Measurements from ENCODE around the gene CTNND2.

CTNND2 gene

DNA sequence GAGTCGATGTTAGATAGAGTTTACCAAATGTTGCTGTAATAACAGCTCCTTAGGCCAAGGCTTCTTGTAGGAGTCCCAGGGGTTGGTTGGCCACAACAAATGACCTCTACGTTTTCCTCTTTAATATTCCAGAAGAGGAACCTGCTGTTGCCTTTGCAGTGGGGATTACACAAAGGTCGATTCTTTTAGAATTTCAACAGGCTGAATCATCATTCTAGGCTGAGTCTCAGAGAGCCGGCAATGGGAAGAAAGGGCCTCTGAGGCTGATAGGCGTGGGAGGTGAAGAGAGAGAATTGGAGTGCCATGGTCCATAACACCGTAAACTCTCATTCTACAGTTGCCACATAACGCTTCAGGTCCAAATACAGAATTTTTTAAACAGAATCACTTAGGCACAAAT, 737.3 kb downstream of the CTNND2 start:
- DNase-seq (ENCODE audit: low spot score), result no peak

DNA sequence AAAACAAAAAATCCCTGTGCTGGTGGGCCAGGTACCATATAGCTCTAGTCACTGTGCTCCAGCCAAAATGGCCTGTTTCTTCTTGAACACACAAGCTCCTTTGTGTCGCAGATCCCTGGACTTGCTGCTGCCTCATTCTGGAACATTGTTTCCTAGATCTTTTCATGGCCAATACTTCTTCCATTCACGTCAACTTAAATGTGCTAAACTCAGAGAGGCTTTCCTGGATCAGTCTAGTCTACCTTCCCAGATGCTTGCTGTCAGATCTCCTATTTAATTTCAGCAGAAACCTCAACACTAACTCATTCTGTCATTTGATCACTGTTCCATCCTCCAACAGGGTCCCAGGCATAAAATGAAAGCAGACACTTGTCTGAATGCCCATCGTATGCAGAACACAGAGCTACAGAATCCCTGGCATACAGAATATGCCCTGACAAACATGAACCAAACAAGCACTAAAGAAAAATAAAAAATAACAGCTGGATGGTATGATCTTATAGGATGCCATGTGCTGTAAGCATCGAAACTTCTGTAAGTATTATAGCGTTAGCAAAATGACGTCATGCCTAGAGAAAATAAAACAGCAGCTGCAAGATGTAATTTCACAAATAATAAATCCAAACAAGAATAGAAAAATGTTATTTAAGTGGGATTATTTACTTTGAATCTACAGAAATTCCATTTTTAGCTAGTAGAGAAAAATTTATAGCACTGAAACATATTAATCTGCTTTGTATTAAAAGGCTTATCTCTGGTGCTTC, 739.5 kb downstream of the CTNND2 start:
- no peak for DNase-seq (ENCODE audit: low spot score)

DNA sequence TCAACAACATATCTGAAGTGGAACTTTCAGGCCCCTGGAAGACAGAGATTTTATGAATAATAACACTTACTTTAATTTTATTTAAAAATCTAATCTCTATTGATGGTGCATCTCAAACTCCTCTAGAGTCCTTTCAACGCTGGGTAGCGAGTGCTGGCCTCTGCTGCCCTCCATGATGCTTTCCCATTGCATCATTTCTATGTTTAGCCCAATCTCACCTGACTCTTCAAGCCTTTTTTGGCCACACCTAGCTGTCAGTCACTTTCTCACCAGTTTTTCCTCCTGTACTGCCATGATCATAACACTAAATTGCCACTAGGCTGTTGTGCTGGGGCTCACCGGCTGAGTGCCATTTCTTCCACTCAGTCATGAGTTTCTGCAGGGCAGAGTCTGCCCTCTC, 747.1 kb downstream of the CTNND2 start:
- DNase-seq (ENCODE audit: low spot score), result no peak

DNA sequence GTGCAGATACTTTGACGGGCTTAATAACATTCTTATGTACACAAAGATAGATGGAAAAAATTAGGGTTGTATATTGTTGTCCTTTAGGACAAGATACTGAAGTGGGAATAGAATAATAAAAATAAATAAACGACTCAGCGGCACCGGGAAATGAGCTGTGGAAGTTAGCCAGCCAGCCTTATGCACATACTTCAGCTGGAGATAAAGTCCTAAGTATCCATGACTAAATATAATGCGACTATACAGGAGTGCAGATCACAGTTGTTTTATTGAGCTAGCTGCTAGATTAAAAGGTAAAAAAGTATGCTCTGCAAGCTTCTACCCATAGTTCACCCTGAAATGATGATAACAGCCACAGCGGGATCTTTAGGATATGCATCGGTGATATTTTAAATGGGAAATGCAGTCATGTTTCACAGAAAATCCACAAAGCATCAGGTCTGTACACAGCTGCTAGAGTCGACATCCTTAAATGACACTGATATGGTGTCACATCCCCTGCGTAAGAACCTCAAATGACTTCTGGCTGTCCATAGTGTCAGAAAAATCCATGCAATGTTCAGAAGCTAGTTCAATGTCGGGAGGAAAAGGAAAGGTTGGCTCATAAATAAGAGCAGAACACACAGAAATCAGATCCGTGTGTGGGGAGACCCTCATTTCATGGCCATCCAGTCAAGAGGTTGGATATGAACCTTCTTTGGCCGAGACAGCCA, 750.4 kb downstream of the CTNND2 start:
- DNase-seq (ENCODE audit: low spot score), result no peak

DNA sequence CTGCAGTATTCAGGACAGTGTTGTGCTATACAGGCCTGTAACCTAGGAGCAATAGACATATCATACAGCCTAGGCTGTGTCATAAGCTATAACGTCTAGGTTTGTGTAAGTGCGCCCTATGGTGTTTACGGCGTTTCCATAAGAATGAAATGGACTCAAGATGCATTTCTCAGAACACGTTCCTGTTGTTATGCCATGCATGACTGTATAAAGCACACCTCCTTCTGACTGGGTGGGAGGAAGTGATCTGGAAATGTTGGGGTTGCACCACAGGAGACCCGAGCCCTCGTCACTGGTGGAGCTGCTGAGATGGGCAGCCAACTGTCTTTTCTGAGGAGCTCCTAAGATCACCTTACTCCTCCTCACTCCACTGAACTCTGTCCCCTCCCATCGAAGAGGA, 751.9 kb downstream of the CTNND2 start:
- no peak for DNase-seq (ENCODE audit: low spot score)

DNA sequence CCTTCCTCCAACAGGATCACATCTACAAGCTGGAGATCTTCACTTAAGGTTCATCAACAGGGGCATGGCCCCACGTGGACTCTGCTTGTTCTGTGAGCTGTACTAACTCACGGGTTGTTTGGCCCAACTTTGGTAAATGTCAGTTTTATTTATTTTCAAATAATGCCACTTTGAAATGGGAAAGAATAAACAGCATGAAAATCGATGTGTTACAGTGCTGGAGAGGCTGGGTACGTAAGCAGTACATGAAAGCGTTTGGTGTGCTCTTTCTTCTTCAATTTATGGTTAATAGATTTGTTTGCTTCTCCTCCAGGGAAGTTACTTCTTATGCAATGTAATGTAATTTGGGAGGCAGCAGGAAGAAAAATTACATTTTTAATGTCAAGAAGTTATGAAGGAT, 753.3 kb downstream of the CTNND2 start:
- no peak for DNase-seq (ENCODE audit: low spot score)

DNA sequence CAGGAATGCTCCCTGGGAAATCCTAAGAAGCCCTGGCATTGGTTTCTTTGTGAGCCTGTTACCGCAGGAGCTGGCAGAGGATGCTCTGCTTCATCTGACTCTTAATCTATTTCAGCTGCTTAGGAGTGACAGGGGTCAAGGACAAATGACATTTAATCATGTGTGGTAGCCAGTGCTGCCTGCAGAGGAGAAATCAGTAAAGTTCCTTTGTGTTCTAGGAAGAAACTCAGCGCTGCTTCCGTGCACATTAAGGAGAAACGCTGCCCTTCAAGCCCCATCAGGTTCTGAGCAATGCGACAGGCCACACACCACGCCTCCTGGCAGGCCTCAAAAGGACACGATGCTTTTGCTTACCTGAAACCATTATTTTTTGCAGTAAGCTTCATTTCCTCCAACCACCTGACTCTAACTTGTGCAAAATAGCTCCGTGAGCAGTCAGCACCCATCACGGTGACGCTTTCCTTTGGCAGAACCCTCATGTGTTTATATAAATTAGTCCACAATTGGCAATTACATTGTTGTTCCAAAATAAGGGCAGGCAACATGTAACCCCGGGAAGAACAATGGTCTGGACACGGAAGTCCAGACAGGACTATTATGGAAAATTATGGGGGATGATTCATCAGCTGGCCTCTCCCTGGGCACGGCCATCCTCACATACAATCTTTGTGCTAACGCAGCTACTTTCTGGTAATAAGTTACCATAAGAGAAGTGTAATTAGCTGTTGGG, 755.3 kb downstream of the CTNND2 start:
- DNase-seq (ENCODE audit: low spot score), result no peak

DNA sequence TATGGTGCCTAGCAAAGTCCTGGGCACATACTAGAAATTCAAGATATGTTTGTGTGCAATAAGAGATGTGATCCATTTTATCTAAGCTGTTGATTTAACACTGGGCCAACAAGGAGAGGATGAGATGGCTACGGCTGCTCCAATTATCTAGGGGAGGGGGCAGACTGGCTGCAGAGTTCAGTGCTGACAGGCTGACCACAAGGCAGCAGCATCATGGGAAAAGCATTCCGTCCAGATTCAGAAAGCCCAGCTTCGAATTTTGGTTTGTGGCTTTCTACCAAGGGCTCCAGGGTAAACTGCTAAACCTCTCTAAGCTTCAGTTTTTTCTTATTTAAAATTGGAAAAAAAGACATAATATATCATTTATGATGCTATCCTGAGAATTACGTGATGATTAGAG, 758.1 kb downstream of the CTNND2 start:
- no peak for DNase-seq (ENCODE audit: low spot score)

DNA sequence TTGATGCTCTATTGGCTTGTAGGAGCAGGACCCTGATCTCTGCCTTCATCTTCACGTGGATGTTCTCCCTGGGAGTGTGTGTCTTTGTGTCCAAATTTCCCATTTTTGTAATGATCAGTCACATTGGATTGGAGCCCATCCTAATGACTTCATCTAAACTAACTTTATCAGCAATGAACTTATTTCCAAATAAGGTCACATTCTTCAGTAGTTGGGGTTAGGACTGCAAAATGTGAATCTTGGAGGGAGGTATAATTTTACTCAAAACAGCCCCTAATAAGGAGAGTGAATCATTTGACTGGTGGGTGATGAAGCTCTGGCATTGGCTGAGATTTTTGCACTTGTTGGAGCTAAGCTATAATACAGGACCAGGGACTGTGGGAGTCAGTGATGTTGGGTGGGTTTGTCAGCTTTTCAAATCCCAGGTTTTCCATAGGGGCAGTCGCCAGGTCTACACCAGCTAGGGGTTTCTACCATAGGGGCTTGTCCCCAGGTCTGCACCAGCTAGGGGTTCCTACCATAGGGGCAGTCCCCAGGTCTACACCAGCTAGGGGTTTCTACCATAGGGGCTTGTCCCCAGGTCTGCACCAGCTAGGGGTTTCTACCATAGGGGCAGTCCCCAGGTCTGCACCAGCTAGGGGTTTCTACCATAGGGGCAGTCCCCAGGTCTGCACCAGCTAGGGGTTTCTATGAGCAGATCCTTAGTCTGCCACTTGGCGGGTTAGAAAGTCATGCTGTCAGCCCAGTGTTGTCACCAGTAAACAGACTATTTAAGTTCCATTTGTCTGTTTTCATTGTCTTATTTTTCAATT, 760.6 kb downstream of the CTNND2 start:
- DNase-seq (ENCODE audit: low spot score), result no peak

DNA sequence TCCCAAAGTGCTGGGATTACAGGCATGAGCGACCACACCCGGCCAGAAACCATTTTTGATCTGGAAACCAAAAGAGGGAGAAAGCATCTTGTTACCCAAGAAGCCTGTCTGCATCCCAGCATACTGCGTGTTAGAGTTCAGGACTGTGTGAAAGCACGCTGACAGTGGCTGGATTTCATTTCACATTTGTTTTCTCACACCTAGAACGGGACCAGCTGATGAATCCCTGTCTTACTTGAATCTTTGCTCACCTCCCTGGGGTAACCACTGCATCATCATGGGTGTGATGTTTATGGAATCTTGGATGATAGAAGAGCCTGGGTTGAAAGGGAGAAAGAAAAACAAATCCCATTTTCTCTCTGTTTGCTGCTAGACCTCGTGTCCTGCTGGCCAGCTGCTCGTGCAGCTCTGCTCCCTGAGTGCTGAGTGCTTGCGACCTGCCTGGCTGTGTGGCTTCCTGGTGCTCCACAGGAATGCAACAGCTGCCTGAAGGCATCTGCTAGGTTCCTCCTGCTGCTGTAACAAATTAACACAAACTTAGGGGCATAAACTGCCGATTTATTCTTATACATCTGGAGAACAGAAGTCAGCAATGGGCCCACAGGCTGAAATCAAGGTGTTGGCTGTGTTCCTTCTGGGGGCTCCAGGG, 764.9 kb downstream of the CTNND2 start:
- no peak for DNase-seq (ENCODE audit: low spot score)

DNA sequence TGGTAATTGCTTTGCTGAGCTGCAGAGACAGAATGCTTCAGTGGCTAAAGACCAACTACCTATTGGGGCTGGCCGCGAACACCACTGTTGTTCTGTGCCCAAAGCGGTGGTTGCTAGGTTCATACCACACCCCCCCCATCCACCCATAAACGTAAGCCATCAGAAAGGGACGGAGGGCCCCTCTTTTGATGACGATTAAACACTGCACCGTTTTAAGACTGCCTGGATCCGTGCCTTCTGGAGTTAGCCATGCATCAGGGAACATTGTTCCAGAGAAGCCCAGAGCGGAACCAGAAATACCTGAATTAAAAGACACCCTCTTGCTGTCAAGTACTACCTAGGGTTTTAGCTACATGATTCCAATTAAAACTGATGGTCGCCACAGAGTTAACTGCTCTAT, 774.1 kb downstream of the CTNND2 start:
- DNase-seq (ENCODE audit: low spot score), result no peak

DNA sequence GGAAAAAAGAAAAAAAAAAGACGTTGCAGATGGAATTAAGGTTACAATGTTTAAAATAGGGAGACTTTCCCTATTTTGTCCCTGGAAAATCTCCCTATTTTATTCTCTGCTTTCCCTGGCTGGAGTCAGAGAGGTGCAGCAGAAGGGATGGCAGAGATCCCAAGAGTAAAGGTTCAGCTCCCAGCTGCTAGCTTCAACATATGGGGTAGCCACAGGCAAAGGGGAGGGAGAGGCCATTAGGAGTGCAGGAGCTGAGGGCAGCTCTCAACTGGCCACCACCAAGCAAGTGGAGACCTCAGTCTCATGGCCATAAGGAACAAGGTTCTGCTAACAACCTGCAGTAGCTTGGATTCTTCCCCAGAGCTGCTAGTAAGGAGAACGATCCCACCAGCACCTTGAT, 776.2 kb downstream of the CTNND2 start:
- no peak for DNase-seq (ENCODE audit: low spot score)

DNA sequence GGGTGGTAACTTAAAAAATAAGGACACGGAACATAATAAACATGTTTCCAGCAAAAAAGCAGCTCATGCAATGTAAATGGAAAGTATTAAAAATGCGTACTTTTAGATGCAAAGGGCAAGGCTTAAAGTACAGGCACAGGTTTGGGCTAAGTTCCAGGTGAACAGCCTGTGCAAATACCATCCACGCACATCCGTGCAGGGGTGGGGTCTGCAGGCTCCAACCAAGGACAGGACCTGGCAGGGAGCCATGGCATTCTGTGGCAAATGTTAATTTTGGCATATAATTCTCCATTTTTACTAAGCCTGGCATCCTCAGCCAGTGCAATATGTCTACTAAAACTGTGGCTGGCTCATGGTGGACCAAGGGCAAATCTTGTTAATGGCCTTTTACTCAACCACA, 777.4 kb downstream of the CTNND2 start:
- DNase-seq (ENCODE audit: low spot score), result no peak

DNA sequence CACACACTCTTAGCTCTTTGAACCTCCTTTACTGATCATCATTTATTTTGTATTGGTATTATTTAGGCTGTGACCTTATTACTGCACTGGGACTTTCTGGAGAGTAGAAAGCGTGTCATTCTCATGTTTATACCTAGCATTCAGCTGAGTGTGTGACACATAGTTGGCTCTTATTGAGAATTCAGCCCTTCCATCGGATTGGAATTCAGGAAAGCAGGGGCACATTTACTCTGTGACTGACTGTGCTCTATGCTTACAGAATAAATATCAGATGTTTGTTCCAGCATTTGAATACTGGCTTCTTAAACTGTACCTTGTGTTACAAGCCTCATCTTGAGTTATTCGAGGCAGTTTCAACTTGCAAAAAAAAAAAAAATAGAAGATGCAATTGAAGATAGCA, 782.4 kb downstream of the CTNND2 start:
- DNase-seq (ENCODE audit: low spot score), result no peak

DNA sequence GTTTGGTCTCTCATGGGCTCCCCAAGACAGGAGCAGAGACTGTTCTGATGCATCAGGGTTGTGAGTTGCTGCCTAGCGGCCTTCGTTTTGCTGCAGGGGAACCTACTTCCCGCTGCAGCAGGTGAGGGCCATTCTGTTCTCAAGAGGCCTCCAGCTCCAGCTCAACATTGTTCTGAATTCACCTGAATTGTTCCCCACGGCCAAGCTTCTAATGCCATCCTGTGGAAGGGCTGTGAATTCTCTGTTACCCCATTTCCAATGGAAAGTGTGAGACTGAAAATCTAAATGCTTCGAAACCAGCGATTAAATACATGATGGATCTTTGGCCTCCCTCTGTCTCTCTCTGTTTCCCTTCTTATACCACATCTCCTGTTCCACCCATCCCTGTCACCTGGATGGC, 794.1 kb downstream of the CTNND2 start:
- DNase-seq (ENCODE audit: low spot score), result no peak

DNA sequence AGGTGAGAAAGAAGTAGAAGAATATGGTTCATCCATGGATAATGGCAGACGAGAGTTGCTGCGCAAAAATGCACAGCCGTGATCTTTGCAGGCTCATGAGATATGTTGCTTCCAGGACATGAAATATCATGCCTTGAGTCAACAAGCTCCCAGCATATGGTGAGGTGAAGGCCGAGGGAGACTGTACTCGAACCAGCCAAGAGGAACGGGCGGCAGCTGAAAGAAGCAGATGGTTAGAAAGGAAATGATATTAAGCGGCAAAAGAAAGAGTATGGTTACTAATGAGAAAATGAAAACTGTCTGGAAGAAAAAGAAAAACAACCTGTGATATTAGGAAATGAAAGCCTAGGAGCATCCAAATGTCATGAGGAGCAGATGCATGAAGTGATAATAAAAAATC, 798.5 kb downstream of the CTNND2 start:
- no peak for DNase-seq (ENCODE audit: low spot score)

DNA sequence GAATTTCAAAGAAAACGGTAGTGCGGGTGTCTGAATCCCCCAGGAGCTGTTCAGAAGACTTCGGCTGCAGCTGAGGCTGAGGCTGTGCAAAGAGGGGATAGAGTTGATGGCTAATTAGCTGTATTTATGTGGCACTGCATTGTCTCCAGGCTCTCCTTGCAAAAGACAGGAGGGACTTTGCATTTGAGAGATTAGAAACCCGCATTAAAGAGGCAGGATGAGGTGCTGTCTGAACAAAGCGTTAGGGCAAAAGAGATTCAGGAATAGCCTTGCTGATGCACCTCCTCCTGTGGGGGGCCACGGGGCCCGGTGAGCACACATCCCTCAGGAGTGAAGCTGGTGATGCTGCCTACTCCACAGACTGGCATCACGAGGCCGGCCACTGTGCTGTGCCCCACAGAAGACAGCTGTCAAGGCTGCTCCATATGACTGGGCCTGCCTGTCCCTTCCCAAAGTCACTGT, 799.6 kb downstream of the CTNND2 start:
- DNase-seq (ENCODE audit: low spot score), result no peak

DNA sequence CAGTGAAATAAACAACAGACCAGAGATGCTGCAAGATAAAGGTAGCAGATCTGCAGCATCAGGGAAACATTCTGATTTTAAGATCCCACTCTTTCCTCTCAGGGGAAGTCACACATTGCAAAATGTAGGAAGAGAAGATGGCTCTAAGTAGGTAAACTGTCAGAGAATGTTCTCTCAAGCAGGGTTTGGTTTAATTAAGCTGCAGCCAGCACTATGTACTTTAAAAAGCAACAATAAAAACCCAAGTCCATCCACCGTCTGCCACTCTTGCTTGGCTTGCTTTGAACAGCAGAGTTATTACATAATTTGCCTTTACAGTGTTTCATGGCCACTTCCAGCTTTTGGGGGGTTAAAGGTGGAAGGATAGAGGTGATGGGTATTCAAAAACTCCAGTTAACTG, 800.0 kb downstream of the CTNND2 start:
- no peak for DNase-seq (ENCODE audit: low spot score)

DNA sequence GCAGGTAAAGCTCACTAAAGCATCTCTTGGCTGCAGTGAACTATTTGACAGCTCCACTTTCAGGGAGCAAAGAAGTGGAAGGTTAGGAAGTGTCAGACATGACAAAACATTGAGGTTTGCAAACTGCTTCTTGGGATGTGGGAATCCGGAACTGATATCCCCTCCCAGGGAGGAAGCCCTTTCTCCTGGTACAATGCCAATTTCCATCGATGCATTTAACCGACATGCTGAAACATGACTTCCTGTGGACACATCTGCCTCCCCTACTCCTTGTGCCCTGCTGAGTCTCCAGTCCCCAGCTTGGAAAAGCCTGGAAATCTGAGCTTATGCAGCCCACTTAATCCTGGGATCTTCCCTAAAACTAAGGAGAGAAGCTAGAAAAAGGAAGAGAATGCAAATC, 820.1 kb downstream of the CTNND2 start:
- DNase-seq (ENCODE audit: low spot score), result no peak

DNA sequence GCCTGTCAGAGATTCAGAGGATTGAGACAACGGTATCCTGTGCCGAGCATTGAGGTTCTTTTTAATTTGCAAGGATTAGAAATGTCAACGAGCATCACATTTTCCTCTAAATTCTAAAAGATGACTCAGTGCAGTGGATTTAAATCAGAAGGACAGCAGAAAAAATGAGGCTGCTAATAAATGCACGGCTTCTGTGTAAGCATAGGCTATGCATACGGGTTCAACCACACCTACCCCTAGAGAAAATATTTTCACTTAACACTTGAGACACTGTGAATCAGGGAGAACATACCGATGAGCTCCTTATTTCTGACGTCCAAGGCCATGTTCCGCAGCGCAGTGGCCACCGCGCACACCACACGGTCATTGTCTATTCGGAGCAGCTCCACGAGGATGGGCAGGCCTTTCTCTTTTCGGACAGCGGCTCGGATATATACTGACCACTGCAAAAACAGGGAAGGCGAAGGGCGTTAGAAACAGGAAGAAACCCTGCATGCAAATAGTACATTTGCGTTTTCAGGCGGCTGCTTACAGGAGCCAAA, 821.8 kb downstream of the CTNND2 start:
- no peak for DNase-seq (ENCODE audit: low spot score)

DNA sequence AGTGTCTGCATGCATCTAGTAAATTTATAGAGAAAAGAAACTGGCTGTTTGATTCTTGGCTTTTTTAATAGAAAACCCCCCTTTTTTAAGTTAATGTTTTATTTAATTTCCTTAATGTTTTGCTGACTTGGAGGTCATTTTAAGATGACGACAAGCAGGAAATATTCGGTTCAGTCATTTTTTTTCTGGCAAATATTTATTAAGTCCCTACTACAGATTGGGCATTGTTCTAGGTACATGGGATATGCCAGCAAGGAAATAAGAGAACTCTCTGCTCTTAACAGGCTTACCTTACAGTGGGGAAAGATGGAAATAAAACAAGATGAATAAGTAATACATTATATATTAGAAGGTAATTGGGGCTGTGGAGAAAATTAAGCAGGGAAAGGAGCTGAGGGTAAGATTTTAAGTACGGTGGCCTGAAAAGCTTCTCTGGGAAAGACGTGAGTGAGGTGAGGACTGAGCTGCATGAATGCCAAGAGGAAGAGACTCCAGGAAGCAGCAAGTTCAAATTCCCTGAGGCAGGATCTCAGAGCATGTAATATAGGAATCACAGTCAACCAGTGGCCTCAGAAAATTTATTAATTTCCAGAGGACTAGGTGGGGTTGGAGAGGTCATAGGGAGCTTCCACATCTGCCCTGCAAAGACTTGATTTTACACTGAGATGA, 827.2 kb downstream of the CTNND2 start:
- DNase-seq (ENCODE audit: low spot score), result no peak

Data from germinal center (tissue), 1 donor.